ENCODE data around the gene SLC6A18. TPM values are rescaled to one million over a fixed set of nuclear protein-coding genes. Genes with fewer than 3 reads are reported as not detected.

Gene SLC6A18
- total RNA-seq, 2 donors from 2014 or later = 0.27 TPM; not detected in 1

DNA sequence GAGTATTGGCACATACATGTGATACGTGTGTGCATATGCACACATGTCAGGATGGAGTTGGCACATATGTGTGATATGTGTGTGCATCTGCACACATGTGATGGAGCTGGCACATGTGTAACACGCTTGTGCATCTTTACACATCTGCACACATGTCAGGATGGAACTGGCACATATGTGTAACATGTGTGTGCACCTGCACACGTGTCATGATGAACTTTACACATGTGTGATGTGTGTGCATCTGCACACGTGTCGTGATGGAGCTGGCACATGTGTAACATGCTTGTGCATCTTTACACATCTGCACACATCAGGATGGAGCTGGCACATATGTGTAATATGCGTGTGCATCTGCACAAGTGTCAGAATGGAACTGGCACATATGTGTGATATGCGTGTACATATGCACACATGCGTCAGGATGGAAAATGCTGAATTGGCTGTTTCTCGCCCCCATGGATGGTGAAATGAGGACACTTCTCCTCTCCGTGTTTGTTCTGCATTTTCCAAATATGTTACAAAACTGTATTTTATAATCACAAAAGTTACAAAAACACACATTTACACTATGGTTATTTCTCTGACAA is 40.0 kb upstream of the SLC6A18 start:
- H3K36me3 ChIP-seq = no peaks in the 10 kb centered on the region
- H3K9me3 ChIP-seq = no peaks in the 10 kb centered on the region
- TF ChIP-seq, protein P1, sequence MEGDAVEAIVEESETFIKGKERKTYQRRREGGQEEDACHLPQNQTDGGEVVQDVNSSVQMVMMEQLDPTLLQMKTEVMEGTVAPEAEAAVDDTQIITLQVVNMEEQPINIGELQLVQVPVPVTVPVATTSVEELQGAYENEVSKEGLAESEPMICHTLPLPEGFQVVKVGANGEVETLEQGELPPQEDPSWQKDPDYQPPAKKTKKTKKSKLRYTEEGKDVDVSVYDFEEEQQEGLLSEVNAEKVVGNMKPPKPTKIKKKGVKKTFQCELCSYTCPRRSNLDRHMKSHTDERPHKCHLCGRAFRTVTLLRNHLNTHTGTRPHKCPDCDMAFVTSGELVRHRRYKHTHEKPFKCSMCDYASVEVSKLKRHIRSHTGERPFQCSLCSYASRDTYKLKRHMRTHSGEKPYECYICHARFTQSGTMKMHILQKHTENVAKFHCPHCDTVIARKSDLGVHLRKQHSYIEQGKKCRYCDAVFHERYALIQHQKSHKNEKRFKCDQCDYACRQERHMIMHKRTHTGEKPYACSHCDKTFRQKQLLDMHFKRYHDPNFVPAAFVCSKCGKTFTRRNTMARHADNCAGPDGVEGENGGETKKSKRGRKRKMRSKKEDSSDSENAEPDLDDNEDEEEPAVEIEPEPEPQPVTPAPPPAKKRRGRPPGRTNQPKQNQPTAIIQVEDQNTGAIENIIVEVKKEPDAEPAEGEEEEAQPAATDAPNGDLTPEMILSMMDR (IDR thresholded peaks at IDR 0.05) = no peak
- no peak overlapping the region for H3K27ac ChIP-seq
- no peak overlapping the region for H3K4me3 ChIP-seq
- H3K9ac ChIP-seq (ENCODE audit: low read depth in 2 of 2, low read length in 2 of 2) = no peak overlapping the region
- peak; percentile 16 for DNase-seq
- peaks cover 9% of the 10 kb centered on the region for H3K4me1 ChIP-seq
- intact Hi-C loops (cut with DNase I) = no loop called here
- peaks cover 2% of the 10 kb centered on the region for H3K27me3 ChIP-seq

DNA sequence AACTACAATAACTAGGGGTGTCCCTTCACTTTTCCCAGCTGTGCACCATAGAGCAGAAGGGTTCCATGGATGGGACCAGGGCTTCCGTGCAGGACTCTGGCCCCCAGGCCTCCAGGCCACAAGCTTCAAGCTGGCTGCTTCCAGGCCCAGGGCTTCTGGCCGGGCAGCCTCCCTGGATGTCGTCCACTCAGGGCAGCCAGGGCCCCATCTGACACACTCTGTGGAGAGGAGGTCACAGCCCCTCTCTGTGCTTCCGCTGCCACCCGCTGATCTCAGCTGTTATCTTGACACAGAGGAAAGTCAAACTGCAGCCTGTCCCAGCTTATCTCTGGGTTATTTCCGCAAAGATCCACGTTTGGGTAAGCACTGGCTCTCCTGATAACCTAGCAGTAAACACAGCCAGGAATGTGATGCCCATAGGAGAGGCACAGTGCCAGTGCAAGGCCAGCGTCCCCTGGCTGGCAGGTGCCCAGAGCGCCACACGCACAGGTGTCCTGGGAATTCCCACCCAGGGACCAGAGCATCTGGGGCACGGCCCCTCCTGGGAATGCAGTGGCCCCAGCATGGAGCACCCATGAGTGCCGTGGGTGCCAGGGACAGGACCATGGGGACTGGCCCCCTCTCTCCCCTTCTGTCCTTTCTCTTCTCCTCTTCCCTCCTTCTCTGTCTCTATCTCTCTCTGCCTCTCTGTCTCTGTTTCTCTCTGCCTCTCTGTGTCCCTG is 39.4 kb upstream of the SLC6A18 start:
- DNase-seq = peak; percentile 59
- H3K27me3 ChIP-seq = peaks cover 3% of the 10 kb centered on the region
- H3K27ac ChIP-seq = no peak overlapping the region
- peaks cover 9% of the 10 kb centered on the region for H3K4me1 ChIP-seq
- no peaks in the 10 kb centered on the region for H3K9me3 ChIP-seq
- H3K4me3 ChIP-seq = no peak overlapping the region
- TF ChIP-seq, protein P1 (IDR thresholded peaks at IDR 0.05) = no peak
- intact Hi-C loops (cut with DNase I) = no loop called here
- no peaks in the 10 kb centered on the region for H3K36me3 ChIP-seq
- H3K9ac ChIP-seq (ENCODE audit: low read depth in 2 of 2, low read length in 2 of 2) = no peak overlapping the region

DNA sequence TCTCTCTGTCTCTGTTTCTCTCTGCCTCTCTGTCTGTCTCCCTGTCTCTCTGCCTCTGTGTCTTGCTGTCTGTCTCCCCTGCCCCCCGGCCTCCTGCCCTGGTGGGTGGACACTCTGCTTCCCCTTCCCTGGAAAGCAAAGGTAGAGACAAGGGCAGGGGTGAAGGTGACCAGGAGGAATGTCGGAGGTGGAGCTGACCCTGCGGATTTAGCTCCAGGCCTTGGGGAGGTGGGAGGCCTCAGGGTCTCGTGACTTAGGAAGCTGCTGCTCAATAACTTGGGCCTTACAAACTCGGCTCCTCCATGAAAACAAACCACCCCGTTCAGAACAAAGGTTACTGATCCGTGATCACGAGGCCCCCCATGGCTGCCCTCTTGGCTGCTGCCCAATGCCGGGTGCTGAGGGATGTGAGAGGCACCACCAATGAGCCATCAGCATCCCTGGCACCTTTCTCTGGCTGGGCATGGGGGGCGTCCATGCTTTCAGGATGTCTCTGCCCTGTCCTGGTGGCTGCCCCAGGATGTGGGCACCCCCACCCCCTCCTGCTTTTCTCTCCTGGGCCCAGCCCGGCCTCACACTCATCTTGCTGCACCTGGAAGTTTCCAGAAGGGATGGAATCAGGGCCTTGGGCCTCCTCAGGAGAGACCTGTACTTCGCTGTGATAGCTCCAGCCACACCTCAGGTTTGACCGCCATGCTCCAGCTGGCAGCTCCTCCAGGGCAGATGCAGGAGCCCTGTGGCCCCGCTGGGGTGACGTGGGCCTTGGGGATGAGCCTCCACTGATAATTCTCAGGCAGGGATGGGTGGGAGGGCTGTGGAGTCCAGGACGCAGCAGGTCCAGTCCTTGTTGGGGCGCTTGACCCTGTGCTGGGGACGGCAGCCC is 38.6 kb upstream of the SLC6A18 start:
- H3K9ac ChIP-seq (ENCODE audit: low read depth in 2 of 2, low read length in 2 of 2) = no peak overlapping the region

DNA sequence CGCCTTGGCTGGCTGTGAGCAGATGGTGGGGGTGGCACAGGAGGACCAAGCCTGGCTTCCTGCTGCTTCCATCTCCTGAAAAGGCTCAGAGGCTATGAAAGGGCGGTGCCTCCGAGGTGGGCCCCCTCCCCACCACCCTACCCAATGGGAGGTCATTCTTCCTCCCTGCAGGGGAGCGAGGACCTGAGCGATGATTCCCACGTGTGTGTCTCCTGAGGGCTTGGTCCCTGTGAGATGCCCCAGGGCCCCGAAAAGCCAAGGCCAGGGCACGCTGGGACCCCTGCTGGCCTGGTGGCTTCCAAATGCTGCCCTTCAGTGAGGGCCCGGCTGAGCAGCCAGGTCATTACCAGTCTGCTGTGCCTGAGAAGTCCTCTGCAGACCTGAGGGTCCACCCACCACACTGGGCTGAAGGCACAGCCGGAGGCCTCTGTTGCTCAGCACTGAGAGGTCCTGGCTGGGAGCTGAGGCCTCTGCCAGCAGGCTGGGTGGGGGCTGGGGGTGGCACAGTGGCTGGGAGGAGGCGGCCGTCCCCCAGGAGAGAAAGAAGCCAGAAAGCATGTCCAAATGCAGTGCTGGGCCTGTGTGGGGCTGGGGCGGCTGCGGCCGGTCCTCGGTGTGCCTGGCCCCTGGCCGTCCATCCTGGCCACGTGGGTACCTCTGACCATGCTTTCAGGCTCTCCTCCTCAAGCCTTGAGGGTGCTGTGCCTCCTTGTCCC is 37.8 kb upstream of the SLC6A18 start:
- Histone ChIP-seq H3K36me3 (no peaks in the 10 kb centered on the region), H3K27me3 (peaks cover 3% of the 10 kb centered on the region), H3K4me1 (peaks cover 5% of the 10 kb centered on the region), H3K9ac (ENCODE audit: low read depth in 2 of 2, low read length in 2 of 2) (no peak overlapping the region), H3K4me3 (no peak overlapping the region), H3K9me3 (no peaks in the 10 kb centered on the region), H3K27ac (no peak overlapping the region)
- intact Hi-C loops (cut with DNase I) = no loop called here
- TF ChIP-seq, protein P1 (IDR thresholded peaks at IDR 0.05) = no peak
- no peak for DNase-seq

More for the DNA sequence above, 38.6 kb upstream of the SLC6A18 start:
- H3K27ac ChIP-seq = no peak overlapping the region
- TF ChIP-seq, protein P1 (IDR thresholded peaks at IDR 0.05) = no peak
- peaks cover 7% of the 10 kb centered on the region for H3K4me1 ChIP-seq
- no peaks in the 10 kb centered on the region for H3K36me3 ChIP-seq
- H3K4me3 ChIP-seq = no peak overlapping the region
- H3K27me3 ChIP-seq = peaks cover 3% of the 10 kb centered on the region
- intact Hi-C loops (cut with DNase I) = no loop called here
- no peaks in the 10 kb centered on the region for H3K9me3 ChIP-seq
- DNase-seq = peak; percentile 14

DNA sequence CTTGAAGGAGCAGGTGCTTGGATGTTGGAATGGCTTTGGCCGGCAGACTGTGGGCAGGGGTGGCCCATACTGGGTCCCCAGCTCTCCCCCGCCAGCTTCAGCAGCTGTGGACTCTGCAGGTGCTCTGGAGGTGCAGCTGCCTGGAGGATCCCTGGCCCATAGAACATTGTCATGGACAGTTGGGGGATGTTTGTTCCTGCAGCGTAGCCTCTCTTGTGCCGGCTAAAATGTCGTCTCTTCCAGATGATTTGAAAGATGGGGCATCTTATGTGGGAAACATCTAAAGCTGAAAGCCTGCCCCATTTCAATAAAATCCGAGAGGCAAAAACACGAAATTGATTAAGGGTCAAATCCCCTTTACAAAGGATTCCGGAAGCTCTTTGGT is 37.2 kb upstream of the SLC6A18 start:
- Histone ChIP-seq H3K36me3 (no peaks in the 10 kb centered on the region), H3K4me1 (peaks cover 5% of the 10 kb centered on the region), H3K27me3 (peaks cover 3% of the 10 kb centered on the region), H3K4me3 (no peak overlapping the region), H3K9me3 (no peaks in the 10 kb centered on the region), H3K9ac (ENCODE audit: low read depth in 2 of 2, low read length in 2 of 2) (no peak overlapping the region), H3K27ac (no peak overlapping the region)
- TF ChIP-seq, protein P1 (IDR thresholded peaks at IDR 0.05) = no peak
- intact Hi-C loops (cut with DNase I) = no loop called here
- DNase-seq = no peak

Measured in colonic mucosa (tissue), 4 donors.